ENCODE data around the gene CAPN1.

DNA sequence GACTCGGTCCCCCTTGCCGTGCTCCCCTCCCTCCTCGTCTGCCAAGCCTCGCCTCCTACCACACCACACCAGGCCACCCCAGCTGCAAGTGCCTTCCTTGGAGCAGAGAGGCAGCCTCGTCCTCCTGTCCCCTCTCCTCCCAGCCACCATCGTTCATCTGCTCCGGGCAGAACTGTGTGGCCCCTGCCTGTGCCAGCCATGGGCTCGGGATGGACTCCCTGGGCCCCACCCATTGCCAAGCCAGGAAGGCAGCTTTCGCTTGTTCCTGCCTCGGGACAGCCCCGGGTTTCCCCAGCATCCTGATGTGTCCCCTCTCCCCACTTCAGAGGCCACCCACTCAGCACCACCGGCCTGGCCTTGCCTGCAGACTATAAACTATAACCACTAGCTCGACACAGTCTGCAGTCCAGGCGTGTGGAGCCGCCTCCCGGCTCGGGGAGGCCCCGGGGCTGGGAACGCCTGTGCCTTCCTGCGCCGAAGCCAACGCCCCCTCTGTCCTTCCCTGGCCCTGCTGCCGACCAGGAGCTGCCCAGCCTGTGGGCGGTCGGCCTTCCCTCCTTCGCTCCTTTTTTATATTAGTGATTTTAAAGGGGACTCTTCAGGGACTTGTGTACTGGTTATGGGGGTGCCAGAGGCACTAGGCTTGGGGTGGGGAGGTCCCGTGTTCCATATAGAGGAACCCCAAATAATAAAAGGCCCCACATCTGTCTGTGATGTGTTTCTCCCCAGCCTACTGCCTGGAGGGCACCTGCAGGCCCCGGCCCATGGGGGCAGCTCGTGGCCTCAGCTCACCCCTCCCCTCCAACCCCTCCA, 29.8 kb downstream of the CAPN1 start:
- TF ChIP-seq YY1 (IDR thresholded peaks at IDR 0.05; ENCODE audit: low read depth) (no peak), EP300 (IDR thresholded peaks at IDR 0.05; ENCODE audit: borderline replicate concordance) (no peak)

Data from Ishikawa (cell line).